ENCODE data around the gene WDR26. TPM values are rescaled to one million over a fixed set of nuclear protein-coding genes. Genes with fewer than 3 reads are reported as not detected.

Gene WDR26
- total and polyA plus RNA-seq, 3 donors from 2014 or later: 86.1 to 105 (median 104) TPM

- no peak for DNase-seq
- Histone ChIP-seq H3K36me3 (ENCODE audit: low read depth, missing control alignments) (no peaks in the 10 kb centered on the region), H3K27me3 (no peaks in the 10 kb centered on the region), H3K9me3 (no peaks in the 10 kb centered on the region), H3K27ac (no peak overlapping the region), H3K4me3 (no peak overlapping the region), H3K4me1 (no peaks in the 10 kb centered on the region)
- WGBS, 2 donors: 83% methylated on average over 5 of the region's 5 CpGs
- intact Hi-C loops (cut with DNase I; ENCODE audit: low total_unique reads): no loop called here
- TF ChIP-seq CTCF (IDR thresholded peaks at IDR 0.05) (no peak), POLR2A (IDR thresholded peaks at IDR 0.05) (no peak)
These were observed 44.1 kb downstream of the WDR26 start for GRCh38 chr1:224390517-224390916.

GRCh38 chr1:224387943-224388342 lies 46.7 kb downstream of the WDR26 start:
- DNase-seq: no peak
- TF ChIP-seq POLR2A (IDR thresholded peaks at IDR 0.05) (no peak), CTCF (IDR thresholded peaks at IDR 0.05) (no peak)
- no peaks in the 10 kb centered on the region for H3K36me3 ChIP-seq (ENCODE audit: low read depth, missing control alignments)

GRCh38 chr1:224387302-224387912 lies 47.2 kb downstream of the WDR26 start:
- no peak overlapping the region for H3K27ac ChIP-seq
- intact Hi-C loops (cut with DNase I; ENCODE audit: low total_unique reads): no loop called here
- 65 to 67% methylated on average over 6 of the region's 6 CpGs for WGBS, 2 donors
- DNase-seq: no peak
- no peaks in the 10 kb centered on the region for H3K4me1 ChIP-seq
- TF ChIP-seq CTCF (IDR thresholded peaks at IDR 0.05) (no peak), POLR2A (IDR thresholded peaks at IDR 0.05) (no peak)
- no peaks in the 10 kb centered on the region for H3K27me3 ChIP-seq
- no peak overlapping the region for H3K4me3 ChIP-seq
- no peaks in the 10 kb centered on the region for H3K9me3 ChIP-seq
- no peaks in the 10 kb centered on the region for H3K36me3 ChIP-seq (ENCODE audit: low read depth, missing control alignments)

More at GRCh38 chr1:224387943-224388342, 46.7 kb downstream of the WDR26 start:
- intact Hi-C loops (cut with DNase I; ENCODE audit: low total_unique reads): no loop called here
- H3K4me1 ChIP-seq: no peaks in the 10 kb centered on the region
- H3K9me3 ChIP-seq: no peaks in the 10 kb centered on the region
- WGBS, 2 donors: 77 to 81% methylated on average over 2 of the region's 2 CpGs
- H3K27me3 ChIP-seq: no peaks in the 10 kb centered on the region
- H3K27ac ChIP-seq: no peak overlapping the region
- H3K4me3 ChIP-seq: no peak overlapping the region

DNA sequence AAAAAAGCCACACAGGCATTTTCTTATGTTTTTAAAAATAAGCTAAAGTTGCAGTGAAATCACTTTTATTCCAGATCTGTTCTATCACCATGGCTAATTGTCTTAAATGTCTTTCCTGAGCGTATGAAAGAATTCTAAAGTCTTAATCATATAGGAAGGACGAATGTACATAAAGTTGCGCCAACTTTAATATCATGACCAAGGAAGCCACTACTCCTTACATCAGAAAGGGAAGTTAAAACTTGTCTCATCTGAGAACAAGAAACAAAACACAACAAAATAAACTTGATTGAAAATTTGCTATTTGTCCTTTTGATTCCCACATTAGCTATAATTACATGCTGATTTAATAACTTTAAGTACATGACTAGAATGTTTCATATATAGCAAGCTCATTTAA lies 51.4 kb downstream of the WDR26 start:
- TF ChIP-seq POLR2A (IDR thresholded peaks at IDR 0.05): no peak
- no peak for TF ChIP-seq CTCF (IDR thresholded peaks at IDR 0.05)
- intact Hi-C loops (cut with DNase I; ENCODE audit: low total_unique reads): no loop called here
- no peaks in the 10 kb centered on the region for H3K36me3 ChIP-seq (ENCODE audit: low read depth, missing control alignments)

More for the DNA sequence above, 51.4 kb downstream of the WDR26 start:
- Histone ChIP-seq H3K27ac (no peak overlapping the region), H3K4me3 (no peak overlapping the region), H3K27me3 (no peaks in the 10 kb centered on the region), H3K4me1 (no peaks in the 10 kb centered on the region), H3K9me3 (no peaks in the 10 kb centered on the region)
- WGBS, 2 donors: 92% methylated on average over 3 of the region's 3 CpGs
- no peak for DNase-seq

Data from testis (tissue), 3 donors.